ENCODE results near the gene RASIP1.
"Not testable (repeated sequence)": the region's sequence is repeated elsewhere in the genome, so short reads cannot be mapped to it uniquely, and the experiment has no call there.

The RASIP1 gene

GRCh38 chr19:48731452-48731851 lies 9.0 kb downstream of the RASIP1 start:
- no peak for DNase-seq (ENCODE audit: low read depth)

DNA sequence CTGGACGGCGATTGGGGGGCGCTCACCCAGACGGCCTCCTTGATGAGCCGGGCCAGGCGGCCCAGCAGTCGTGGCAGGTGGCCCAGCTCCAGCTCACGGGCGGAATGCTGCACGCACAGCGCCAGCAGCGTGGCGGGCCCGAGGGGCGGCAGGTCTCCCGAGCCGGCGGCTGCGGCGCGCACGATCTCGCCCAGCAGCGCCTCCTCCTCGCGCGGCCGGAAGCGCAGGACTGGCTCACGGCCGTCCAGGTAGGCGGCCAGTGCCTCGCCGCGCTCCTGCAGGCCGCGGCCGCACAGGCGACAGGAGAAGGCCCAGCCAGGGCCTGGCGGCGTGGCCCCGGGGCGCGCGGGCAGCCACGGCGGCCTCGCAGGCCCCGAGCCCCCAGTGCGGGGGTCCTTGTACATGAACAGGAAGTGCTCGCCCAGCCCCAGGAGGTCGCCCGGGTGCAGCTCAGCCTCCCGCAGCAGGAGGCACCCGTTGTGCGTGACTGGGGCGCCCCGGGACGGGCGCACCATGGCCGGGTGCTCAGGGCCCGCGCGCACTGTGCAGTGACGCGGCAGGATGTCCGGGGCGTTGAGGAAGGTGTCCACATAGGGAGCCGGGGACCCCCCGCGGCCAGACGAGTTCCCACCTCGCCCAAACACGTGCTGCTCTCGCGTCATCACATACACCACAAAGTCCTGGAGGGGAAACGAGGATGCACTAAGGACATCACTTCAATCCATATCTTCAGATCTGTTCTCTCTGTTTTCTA lies 11.3 kb downstream of the RASIP1 start:
- DNase-seq (ENCODE audit: low read depth), result no peak

- DNase-seq (ENCODE audit: low read depth), result no peak
These were observed 13.9 kb downstream of the RASIP1 start for GRCh38 chr19:48726556-48726955.

DNA sequence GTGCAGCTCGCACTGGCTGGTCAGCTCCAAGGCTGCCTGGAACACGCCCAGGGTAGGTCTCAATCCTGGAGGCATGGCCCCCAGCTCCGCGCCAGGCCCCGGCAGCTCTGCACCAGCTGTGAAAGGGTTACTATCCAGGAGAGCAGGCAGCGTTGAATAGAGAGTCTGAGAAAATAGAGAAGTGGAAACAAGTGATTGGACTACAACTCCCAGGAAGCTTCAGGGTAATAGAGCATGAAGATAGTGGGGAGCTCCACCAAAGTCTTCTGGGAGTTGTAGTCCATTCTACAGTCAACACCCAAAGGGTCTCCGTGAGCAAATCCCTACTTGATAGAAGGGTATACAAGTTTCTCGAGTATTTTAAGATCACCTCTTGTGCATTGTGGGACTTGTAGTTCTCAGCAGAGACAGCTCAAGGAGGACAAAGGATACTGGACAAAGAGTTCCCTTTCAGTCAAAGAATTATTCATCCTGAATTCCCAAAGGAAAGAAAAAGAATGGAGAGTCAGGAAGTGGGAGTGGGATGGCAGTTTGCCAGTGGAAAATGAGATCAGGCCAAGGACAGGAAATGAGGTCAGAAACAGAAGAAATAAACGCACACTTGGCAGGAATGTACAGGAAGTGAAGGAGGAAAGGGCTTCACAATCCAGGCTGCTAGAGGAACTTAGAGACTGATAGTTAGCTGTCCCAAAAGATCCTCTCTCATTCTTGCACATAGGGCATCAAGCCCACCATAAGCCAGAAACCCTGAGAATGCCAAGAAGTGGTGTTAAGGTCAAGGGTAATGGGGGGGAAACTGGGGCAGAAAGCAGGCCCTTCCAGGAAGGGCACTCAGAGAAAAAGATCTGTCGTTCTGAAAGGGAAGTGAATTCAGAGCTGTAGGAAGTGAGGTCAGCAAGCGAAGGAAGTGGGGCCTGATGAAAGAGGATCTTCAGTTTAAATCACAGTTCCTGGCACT lies 15.3 kb downstream of the RASIP1 start:
- DNase-seq (ENCODE audit: low read depth), result no peak

GRCh38 chr19:48722196-48722708 lies 18.2 kb downstream of the RASIP1 start:
- no peak for DNase-seq (ENCODE audit: low read depth)

GRCh38 chr19:48720613-48721296 lies 19.7 kb downstream of the RASIP1 start:
- peak; percentile 82 for DNase-seq (ENCODE audit: low read depth)

DNA sequence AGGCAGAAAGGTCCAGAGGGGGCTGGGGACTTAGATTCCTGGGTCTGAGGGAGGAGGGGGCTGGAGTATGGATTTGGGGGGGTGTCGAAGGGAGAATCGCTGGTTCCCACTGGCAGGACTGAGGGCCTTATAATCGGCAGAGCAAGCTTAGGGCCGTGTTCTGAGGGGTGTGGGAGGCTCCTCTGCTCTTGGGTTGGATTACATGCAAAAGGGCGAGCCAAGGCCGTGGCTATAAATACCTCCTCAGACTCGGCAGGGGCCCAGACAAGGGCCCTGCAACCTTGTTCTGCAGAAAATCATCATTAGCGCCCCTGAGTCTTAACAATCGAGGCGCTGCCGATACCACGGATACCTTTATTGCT lies 20.2 kb downstream of the RASIP1 start:
- no peak for DNase-seq (ENCODE audit: low read depth)

GRCh38 chr19:48719263-48720171 lies 20.9 kb downstream of the RASIP1 start, which contains the start of gene MAMSTR:
TSS of gene MAMSTR (minus strand) at chr19:48719725. CDS start at chr19:48719031, 694 bp downstream.
- DNase-seq (ENCODE audit: low read depth), result no peak

DNA sequence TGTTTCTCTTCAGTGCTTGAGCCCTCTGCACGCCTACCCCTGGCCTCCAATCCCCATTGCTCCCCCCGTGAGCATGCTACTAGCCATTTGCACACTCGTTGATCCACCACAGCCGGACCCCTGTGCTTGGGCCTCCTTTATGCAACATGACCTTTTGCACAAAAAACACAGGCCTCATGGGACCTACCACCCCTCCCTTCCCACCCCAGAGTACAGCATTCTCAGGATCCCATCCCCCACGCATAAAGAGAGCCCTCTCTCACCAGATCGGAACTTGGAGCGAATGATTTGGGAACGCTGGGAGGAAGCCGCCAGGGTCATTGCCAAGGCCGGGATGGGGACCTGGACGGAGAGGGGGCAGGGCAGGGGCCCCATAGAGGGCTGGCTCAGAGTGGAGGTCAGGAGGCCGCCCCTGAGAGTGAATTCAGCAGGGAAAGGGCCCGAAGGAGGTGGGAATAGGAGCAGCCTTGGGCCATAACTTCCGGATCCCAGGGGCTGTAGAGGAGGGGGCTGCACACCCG lies 21.6 kb downstream of the RASIP1 start:
- DNase-seq (ENCODE audit: low read depth), result no peak

DNA sequence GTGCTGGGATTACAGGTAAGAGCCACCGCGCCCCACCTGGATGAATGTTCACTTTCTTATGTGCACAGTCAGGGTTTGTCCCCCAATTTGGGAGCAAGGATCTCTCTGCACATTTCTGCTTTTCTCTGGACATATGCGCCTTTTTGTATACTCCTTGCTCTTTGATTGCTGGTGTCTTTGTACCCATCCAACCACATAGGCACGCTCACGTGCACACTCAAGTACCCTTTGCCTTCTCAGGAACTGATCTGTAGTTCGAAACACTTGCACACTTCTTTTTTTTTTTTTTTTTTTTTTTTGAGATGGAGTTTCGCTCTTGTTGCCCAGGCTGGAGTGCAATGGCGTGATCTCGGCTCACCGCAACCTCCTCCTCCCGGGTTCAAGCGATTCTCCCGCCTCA lies 22.3 kb downstream of the RASIP1 start:
- DNase-seq (ENCODE audit: low read depth), result not testable (repeated sequence)

DNA sequence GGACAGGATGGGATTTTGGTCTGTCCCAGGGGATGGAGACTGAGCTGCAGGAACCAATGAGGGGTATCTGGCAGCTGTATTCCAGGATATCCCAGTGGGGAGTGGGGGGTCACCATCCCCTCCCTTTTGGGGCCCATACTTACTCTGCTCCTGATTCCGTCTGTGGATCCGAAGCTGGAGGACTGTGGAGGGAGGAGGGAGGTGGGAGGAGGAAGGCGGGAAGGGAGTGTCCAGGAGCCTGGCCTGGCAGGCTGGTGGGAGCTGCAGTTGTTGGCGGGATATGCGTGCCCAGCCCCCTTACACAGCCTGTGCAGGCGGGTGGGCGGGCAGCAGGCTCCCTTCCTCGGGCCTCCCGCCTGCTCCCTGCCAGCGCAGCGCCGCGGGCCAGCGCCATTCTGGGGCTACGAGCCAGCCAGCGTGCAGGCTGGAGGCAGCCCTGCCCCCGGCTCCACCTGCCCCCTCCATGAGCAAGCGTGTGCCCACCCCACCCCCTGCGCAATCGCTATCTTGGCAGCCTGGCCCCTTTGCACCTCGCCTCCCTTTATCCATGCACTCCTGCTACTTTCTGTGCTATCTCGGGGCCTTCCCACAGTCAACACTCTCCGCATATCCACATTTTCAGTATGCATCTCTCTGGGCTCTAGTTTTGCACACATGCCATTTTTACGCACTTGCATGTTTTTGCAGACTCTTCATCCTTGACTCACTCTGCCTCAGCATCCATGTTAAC lies 23.7 kb downstream of the RASIP1 start:
- DNase-seq (ENCODE audit: low read depth), result no peak

GRCh38 chr19:48715681-48716171 lies 24.7 kb downstream of the RASIP1 start:
- DNase-seq (ENCODE audit: low read depth), result no peak

DNA sequence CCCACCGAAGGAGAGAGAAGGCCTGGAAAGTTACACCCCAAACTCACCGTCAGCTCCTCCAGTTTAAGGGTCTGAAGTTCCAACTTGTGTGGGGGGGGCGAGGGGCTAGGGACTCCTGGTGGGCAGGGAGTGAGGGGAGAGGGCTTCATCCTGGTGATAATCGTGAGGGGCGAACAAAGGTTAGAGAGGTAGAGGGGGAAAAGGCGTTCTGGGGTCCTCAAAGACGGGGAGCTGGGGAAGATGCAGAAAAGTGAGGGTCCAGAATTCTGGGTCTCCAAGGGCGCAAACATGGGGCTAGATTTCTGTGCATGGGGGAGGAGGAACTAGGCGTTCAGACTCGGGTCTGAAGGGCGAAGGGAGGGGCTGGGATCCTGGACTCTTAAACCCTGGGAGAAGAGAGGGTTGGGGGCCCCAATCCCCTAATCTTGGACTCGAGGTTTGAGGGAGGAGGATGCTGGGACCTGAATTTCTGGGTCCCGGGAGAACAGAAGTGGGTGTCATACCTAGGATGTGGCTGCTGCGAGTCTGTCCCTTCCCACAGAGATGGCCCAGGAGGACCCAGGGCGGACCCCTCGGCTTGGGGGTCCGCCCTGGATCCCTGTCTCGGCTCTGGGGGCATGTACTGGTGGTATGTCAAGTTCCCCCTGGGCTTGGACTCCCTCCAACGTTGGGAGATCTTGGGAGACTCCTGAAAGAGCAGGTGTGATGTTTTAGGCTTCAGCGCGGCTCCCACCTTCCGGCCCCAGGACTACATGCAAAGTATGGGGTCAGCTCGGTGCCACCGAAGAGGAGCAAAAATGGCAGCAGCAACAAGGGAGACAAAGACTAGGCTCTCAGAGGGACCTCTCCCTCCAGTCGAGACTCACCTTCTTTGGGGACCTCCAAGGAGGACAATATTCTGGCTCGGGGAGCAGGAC lies 25.4 kb downstream of the RASIP1 start:
- DNase-seq (ENCODE audit: low read depth), result no peak

DNA sequence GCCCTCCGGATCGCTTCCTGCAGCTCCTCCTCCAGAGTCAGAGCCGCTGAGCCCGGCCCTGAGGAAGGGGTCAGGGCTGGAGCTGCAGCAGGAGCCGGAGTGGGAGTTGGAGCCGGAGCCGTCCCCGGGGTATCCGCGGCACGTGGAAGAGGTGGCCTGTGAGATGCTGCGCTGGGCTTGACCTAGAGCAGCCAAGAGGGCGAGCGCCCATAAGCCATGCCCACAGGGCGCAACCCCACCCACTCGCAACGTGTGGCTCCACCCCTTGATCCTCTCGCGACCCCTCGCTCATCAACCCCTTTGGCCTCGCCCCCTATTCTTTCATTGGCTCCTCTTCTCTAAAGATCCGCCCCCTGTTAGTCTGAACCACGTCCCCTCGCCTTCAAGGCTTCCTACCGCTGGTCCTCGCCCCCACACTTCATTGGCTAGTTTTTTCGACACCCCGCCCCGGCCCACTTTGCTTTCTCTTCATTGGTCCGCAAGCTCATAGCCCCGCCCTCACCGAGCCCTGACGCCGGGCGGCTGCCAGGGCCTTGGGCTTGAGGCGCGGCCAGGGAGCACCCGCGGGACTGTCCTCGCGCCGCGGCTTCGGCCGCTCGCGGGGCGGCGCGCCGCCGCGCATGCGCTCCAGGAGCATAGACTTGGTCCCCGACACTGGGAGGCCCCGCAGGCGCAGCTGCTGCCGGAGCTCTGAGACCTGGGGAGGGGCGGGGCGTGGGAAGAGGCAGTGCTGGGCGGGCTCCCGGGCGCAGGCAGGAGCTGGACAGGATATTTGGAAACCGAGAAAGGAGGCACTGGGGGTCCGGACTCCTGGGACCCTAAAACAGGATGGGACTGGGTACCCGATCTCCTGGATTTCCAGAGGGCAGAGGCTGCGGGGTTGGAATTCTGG lies 26.3 kb downstream of the RASIP1 start:
- peak; percentile 91 for DNase-seq (ENCODE audit: low read depth)

- no peak for DNase-seq (ENCODE audit: low read depth)
These were observed 27.2 kb downstream of the RASIP1 start for GRCh38 chr19:48713041-48713863.

DNA sequence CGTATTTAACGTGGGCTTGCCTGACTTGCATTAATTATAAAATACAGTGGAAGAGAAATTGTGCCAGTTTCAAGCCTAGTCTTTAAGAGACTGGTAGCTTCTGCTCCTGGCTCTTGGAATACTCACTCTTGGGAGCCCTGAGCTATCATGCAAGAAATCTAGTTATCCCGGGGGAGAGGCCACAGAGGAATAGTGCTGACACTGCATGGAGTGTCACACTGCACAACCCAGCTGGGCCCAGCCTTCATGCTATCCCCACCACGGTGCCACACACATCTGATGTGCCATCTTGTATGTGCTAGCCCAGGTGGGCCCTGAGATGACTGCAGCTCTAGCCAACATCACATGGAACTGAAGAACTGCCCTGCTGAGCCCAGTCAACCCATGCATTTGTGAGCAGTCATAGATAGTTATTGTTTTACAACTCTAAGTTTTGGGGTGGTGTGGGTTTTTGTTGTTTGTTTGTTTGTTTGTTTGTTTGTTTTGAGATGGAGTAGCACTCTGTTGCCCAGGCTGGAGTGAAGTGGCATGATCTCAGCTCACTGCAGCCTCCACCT lies 29.2 kb downstream of the RASIP1 start:
- DNase-seq (ENCODE audit: low read depth), result no peak

DNA sequence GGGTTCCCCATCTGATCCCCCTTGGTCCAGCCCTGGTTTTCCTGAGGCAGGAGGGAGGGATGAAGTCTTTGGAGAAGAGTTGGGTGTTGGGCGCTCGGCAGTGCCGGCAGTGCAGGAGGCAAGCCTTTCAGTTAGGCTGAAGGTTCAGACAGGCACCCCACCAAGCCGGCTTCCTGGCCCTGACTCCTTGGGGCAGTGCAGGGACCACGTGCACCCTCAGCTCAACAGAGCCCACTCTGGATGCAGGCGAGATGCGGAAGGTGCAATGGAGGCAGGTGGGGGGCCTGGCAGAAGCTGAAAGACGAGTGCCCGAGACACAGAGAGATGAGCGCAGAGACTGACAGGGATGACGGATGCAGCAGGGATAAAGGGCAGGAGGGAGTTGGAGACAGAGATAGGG lies 31.9 kb downstream of the RASIP1 start:
- DNase-seq (ENCODE audit: low read depth), result no peak
